A549 treated with CpdA at 1 μM for 4 hours (cell line): Measurements from ENCODE around the gene TUBA1A. TPM values are rescaled to one million over a fixed set of nuclear protein-coding genes. Genes with fewer than 3 reads are reported as not detected.

Experiments
- total RNA-seq: library from RNA; stranded (reverse); fragments of 200-300 nt; extraction: Qiagen RNA extraction; gene quantifications from 5 replicates; pipeline ENCODE4 v1.2.3, GENCODE V29; 2022; ENCODE audit warnings: low read depth

TUBA1A gene
- total RNA-seq: 169 to 204 TPM (median 193 TPM) in 5 replicates

GRCh38 chr12:49188916-49189367 is at the start of gene TUBA1A:
Gene TUBA1A (minus strand): TSS chr12:49189080. CDS start chr12:49188979, 101 bp downstream.

Other genes with a start within 250 kb of the TUBA1A start
- gene ARF3, start 231.6 kb downstream of the TUBA1A start, total RNA-seq: 116 to 162 TPM (median 157 TPM) in 5 replicates
- 1.8 to 2.7 TPM (median 2.4 TPM) in 5 replicates for gene WNT10B, start 217.3 kb downstream of the TUBA1A start, total RNA-seq
- gene WNT1, start 210.8 kb downstream of the TUBA1A start, total RNA-seq: 0.07 TPM in 1 of 5 replicates, not detected in the others
- gene DDN, start 189.7 kb downstream of the TUBA1A start, total RNA-seq: 0.64 to 0.74 TPM (median 0.66 TPM) in 5 replicates
- gene PRKAG1, start 170.3 kb downstream of the TUBA1A start, total RNA-seq: 43.3 to 50.6 TPM (median 44.3 TPM) in 5 replicates
- 32.8 to 47.2 TPM (median 40.1 TPM) in 5 replicates for gene KMT2D, start 128.3 kb downstream of the TUBA1A start, total RNA-seq
- 5.1 to 6.3 TPM (median 5.6 TPM) in 5 replicates for gene RHEBL1, start 119.1 kb downstream of the TUBA1A start, total RNA-seq
- not detected in 5 replicates for gene DHH, start 94.3 kb downstream of the TUBA1A start, total RNA-seq
- 10.6 to 16.5 TPM (median 15.7 TPM) in 5 replicates for gene LMBR1L, start 78.2 kb downstream of the TUBA1A start, total RNA-seq
- 2,156 to 2,553 TPM (median 2,429 TPM) in 5 replicates for gene TUBA1B, start 57.7 kb downstream of the TUBA1A start, total RNA-seq
- gene TUBA1C, start 76.0 kb upstream of the TUBA1A start, total RNA-seq: 1,814 to 2,090 TPM (median 1,891 TPM) in 5 replicates
- 0.77 to 1.6 TPM (median 1.1 TPM) in 5 replicates for gene PRPH, start 106.1 kb upstream of the TUBA1A start, total RNA-seq
- gene TROAP, start 134.2 kb upstream of the TUBA1A start, total RNA-seq: 78.1 to 121 TPM (median 84.3 TPM) in 5 replicates
- 3.4 to 5.7 TPM (median 5.0 TPM) in 5 replicates for gene C1QL4, start 148.1 kb upstream of the TUBA1A start, total RNA-seq
- 19.2 to 24.7 TPM (median 20.0 TPM) in 5 replicates for gene DNAJC22, start 157.8 kb upstream of the TUBA1A start, total RNA-seq
- 30.6 to 40.8 TPM (median 34.2 TPM) in 5 replicates for gene SPATS2, start 178.4 kb upstream of the TUBA1A start, total RNA-seq